Natural killer cell treated with Interleukin-12 subunit alpha and Interleukin-12 subunit beta and Interleukin-15 and Interleukin-18, amount 100 ng/mL, for 72 hours (primary cell): ENCODE data around the gene GNB1. TPM values are rescaled to one million over a fixed set of nuclear protein-coding genes. Genes with fewer than 3 reads are reported as not detected.

Source experiments
- ATAC-seq, 2 donors: fragments of 150-1000 bp; cut with Tn5 transposase in 1 of 2; sonication (Bioruptor Pico), chemical (Tn5 transposase) in 1 of 2; 2 replicates each; pipeline ENCODE4 v1.10.0; 2021
- DNase-seq: peaks from one replicate; pipeline ENCODE4 v3.0.0; 2022; ENCODE audit warnings: low spot score
- H3K27ac Mint-ChIP-seq, 2 donors: 1 replicate in 1 of 2; 2 replicates in 1 of 2; pipeline ENCODE4 v1.8.0; 2022; ENCODE audit warnings: mixed read lengths in 2 of 2, mild to moderate bottlenecking in 1 of 2, moderate library complexity in 1 of 2
- H3K27me3 Mint-ChIP-seq, 2 donors: 1 replicate in 1 of 2; 2 replicates in 1 of 2; pipeline ENCODE4 v1.8.0; 2022; ENCODE audit warnings: mixed read lengths in 2 of 2
- H3K36me3 Mint-ChIP-seq: one replicate; pipeline ENCODE4 v1.8.0; 2022; ENCODE audit warnings: mixed read lengths
- H3K4me1 Mint-ChIP-seq, 2 donors: 1 replicate in 1 of 2; 2 replicates in 1 of 2; pipeline ENCODE4 v1.8.0; 2022; ENCODE audit warnings: low read depth in 2 of 2, mixed read lengths in 2 of 2, mild to moderate bottlenecking in 1 of 2
- H3K4me3 Mint-ChIP-seq: one replicate; pipeline ENCODE4 v1.8.0; 2022; ENCODE audit warnings: mixed read lengths
- H3K9me3 Mint-ChIP-seq: 2 replicates; pipeline ENCODE4 v1.8.0; 2022; ENCODE audit warnings: mixed read lengths
- total RNA-seq, 2 donors: library from RNA; stranded (reverse); gene quantifications; one replicate each; pipeline ENCODE4 v1.2.3, GENCODE V29; 2022

The GNB1 gene
- total RNA-seq, 2 donors from 2014 or later, result 361 to 446 TPM

GRCh38 chr1:1927751-1928150, 36.9 kb upstream of the GNB1 start:
- Mint-ChIP-seq H3K27ac (no peak overlapping the region), H3K4me1 (peaks cover 0 to 3% of the 10 kb centered on the region in 2 donors), H3K4me3 (no peak overlapping the region), H3K36me3 (no peaks in the 10 kb centered on the region), H3K9me3 (no peaks in the 10 kb centered on the region), H3K27me3 (no peaks in the 10 kb centered on the region)
- DNase-seq (no peak), ATAC-seq (no peak)

- Mint-ChIP-seq H3K27me3 (no peaks in the 10 kb centered on the region), H3K9me3 (no peaks in the 10 kb centered on the region)
- no peak for ATAC-seq
Measured at GRCh38 chr1:1926886-1927660, 36.2 kb upstream of the GNB1 start.

GRCh38 chr1:1926346-1926811, 35.5 kb upstream of the GNB1 start:
- H3K9me3 Mint-ChIP-seq, result no peaks in the 10 kb centered on the region

More at GRCh38 chr1:1926886-1927660, 36.2 kb upstream of the GNB1 start:
- Mint-ChIP-seq H3K4me3 (no peak overlapping the region), H3K36me3 (no peaks in the 10 kb centered on the region), H3K4me1 (peaks cover 0 to 3% of the 10 kb centered on the region in 2 donors), H3K27ac (no peak overlapping the region)
- no peak for DNase-seq

GRCh38 chr1:1925437-1926345, 34.8 kb upstream of the GNB1 start:
- Mint-ChIP-seq H3K27me3 (no peaks in the 10 kb centered on the region), H3K9me3 (no peaks in the 10 kb centered on the region), H3K36me3 (no peaks in the 10 kb centered on the region), H3K4me3 (no peak overlapping the region), H3K27ac (no peak overlapping the region), H3K4me1 (peaks cover 0 to 3% of the 10 kb centered on the region in 2 donors)
- DNase-seq (no peak), ATAC-seq (no peak)

More at GRCh38 chr1:1926346-1926811, 35.5 kb upstream of the GNB1 start:
- Mint-ChIP-seq H3K4me1 (peaks cover 0 to 3% of the 10 kb centered on the region in 2 donors), H3K36me3 (no peaks in the 10 kb centered on the region), H3K27ac (no peak overlapping the region), H3K4me3 (no peak overlapping the region), H3K27me3 (no peaks in the 10 kb centered on the region)
- DNase-seq, result no peak
- no peak for ATAC-seq

GRCh38 chr1:1924849-1925248, 34.0 kb upstream of the GNB1 start:
- Mint-ChIP-seq H3K9me3 (no peaks in the 10 kb centered on the region), H3K27me3 (no peaks in the 10 kb centered on the region), H3K27ac (no peak overlapping the region), H3K4me1 (peaks cover 0 to 3% of the 10 kb centered on the region in 2 donors), H3K36me3 (no peaks in the 10 kb centered on the region), H3K4me3 (no peak overlapping the region)
- DNase-seq (no peak), ATAC-seq (no peak)

GRCh38 chr1:1924386-1924785, 33.5 kb upstream of the GNB1 start:
- no peaks in the 10 kb centered on the region for H3K36me3 Mint-ChIP-seq
- peaks cover 0 to 5% of the 10 kb centered on the region in 2 donors for H3K4me1 Mint-ChIP-seq

GRCh38 chr1:1922956-1923833, 32.3 kb upstream of the GNB1 start:
- Mint-ChIP-seq H3K27ac (no peak overlapping the region), H3K36me3 (no peaks in the 10 kb centered on the region), H3K9me3 (no peaks in the 10 kb centered on the region), H3K4me3 (no peak overlapping the region), H3K4me1 (peaks cover 0 to 6% of the 10 kb centered on the region in 2 donors), H3K27me3 (no peaks in the 10 kb centered on the region)
- no peak for ATAC-seq
- DNase-seq, result no peak

More at GRCh38 chr1:1924386-1924785, 33.5 kb upstream of the GNB1 start:
- Mint-ChIP-seq H3K27ac (no peak overlapping the region), H3K27me3 (no peaks in the 10 kb centered on the region), H3K9me3 (no peaks in the 10 kb centered on the region), H3K4me3 (no peak overlapping the region)
- ATAC-seq (no peak), DNase-seq (no peak)

GRCh38 chr1:1922702-1922955, 31.7 kb upstream of the GNB1 start:
- H3K36me3 Mint-ChIP-seq, result no peaks in the 10 kb centered on the region
- H3K27ac Mint-ChIP-seq, result no peak overlapping the region
- H3K9me3 Mint-ChIP-seq, result no peaks in the 10 kb centered on the region
- no peak for ATAC-seq
- H3K27me3 Mint-ChIP-seq, result no peaks in the 10 kb centered on the region
- peaks cover 0 to 6% of the 10 kb centered on the region in 2 donors for H3K4me1 Mint-ChIP-seq
- no peak for DNase-seq
- H3K4me3 Mint-ChIP-seq, result no peak overlapping the region

GRCh38 chr1:1921901-1922701, 31.2 kb upstream of the GNB1 start:
- H3K27ac Mint-ChIP-seq, result no peak overlapping the region
- DNase-seq, result no peak
- H3K36me3 Mint-ChIP-seq, result no peaks in the 10 kb centered on the region

GRCh38 chr1:1921459-1921862, 30.6 kb upstream of the GNB1 start:
- no peak overlapping the region for H3K27ac Mint-ChIP-seq
- ATAC-seq, result no peak

More at GRCh38 chr1:1921901-1922701, 31.2 kb upstream of the GNB1 start:
- ATAC-seq, result no peak
- Mint-ChIP-seq H3K4me3 (no peak overlapping the region), H3K9me3 (no peaks in the 10 kb centered on the region), H3K27me3 (no peaks in the 10 kb centered on the region), H3K4me1 (peaks cover 0 to 6% of the 10 kb centered on the region in 2 donors)

GRCh38 chr1:1920608-1921458, 29.9 kb upstream of the GNB1 start:
- H3K36me3 Mint-ChIP-seq, result no peaks in the 10 kb centered on the region
- H3K27me3 Mint-ChIP-seq, result no peaks in the 10 kb centered on the region
- peaks cover 0 to 6% of the 10 kb centered on the region in 2 donors for H3K4me1 Mint-ChIP-seq
- H3K4me3 Mint-ChIP-seq, result no peak overlapping the region
- ATAC-seq (no peak), DNase-seq (no peak)
- no peak overlapping the region for H3K27ac Mint-ChIP-seq
- no peaks in the 10 kb centered on the region for H3K9me3 Mint-ChIP-seq

More at GRCh38 chr1:1921459-1921862, 30.6 kb upstream of the GNB1 start:
- no peak for DNase-seq
- Mint-ChIP-seq H3K4me1 (peaks cover 0 to 6% of the 10 kb centered on the region in 2 donors), H3K27me3 (no peaks in the 10 kb centered on the region), H3K36me3 (no peaks in the 10 kb centered on the region), H3K4me3 (no peak overlapping the region), H3K9me3 (no peaks in the 10 kb centered on the region)

GRCh38 chr1:1920057-1920607, 29.2 kb upstream of the GNB1 start:
- Mint-ChIP-seq H3K36me3 (no peaks in the 10 kb centered on the region), H3K9me3 (no peaks in the 10 kb centered on the region), H3K4me1 (peaks cover 0 to 6% of the 10 kb centered on the region in 2 donors), H3K4me3 (no peak overlapping the region), H3K27me3 (no peaks in the 10 kb centered on the region), H3K27ac (no peak overlapping the region)
- ATAC-seq, result no peak
- DNase-seq, result no peak
